GM12865 (cell line): ENCODE results near the gene IFT57.
"Not testable (repeated sequence)": the region's sequence is repeated elsewhere in the genome, so short reads cannot be mapped to it uniquely, and the experiment has no call there.

Source experiments
- DNase-seq: peaks from one replicate; pipeline ENCODE4 v3.0.0; 2010; ENCODE audit warnings: low read depth
- H3K4me3 ChIP-seq: 2 replicates; pipeline ENCODE4 v1.5.1; 2011; ENCODE audit warnings: mild to moderate bottlenecking, low read depth, low read length, control low read depth
- CTCF ChIP-seq: IDR thresholded peaks from 2 replicates; pipeline ENCODE4 v1.5.1; 2011; ENCODE audit warnings: low read length, control low read depth, low read depth, inconsistent platforms; ENCODE audit not compliant: insufficient read depth; ENCODE audit errors: missing control alignments

Gene IFT57, protein sequence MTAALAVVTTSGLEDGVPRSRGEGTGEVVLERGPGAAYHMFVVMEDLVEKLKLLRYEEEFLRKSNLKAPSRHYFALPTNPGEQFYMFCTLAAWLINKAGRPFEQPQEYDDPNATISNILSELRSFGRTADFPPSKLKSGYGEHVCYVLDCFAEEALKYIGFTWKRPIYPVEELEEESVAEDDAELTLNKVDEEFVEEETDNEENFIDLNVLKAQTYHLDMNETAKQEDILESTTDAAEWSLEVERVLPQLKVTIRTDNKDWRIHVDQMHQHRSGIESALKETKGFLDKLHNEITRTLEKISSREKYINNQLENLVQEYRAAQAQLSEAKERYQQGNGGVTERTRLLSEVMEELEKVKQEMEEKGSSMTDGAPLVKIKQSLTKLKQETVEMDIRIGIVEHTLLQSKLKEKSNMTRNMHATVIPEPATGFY

DNA sequence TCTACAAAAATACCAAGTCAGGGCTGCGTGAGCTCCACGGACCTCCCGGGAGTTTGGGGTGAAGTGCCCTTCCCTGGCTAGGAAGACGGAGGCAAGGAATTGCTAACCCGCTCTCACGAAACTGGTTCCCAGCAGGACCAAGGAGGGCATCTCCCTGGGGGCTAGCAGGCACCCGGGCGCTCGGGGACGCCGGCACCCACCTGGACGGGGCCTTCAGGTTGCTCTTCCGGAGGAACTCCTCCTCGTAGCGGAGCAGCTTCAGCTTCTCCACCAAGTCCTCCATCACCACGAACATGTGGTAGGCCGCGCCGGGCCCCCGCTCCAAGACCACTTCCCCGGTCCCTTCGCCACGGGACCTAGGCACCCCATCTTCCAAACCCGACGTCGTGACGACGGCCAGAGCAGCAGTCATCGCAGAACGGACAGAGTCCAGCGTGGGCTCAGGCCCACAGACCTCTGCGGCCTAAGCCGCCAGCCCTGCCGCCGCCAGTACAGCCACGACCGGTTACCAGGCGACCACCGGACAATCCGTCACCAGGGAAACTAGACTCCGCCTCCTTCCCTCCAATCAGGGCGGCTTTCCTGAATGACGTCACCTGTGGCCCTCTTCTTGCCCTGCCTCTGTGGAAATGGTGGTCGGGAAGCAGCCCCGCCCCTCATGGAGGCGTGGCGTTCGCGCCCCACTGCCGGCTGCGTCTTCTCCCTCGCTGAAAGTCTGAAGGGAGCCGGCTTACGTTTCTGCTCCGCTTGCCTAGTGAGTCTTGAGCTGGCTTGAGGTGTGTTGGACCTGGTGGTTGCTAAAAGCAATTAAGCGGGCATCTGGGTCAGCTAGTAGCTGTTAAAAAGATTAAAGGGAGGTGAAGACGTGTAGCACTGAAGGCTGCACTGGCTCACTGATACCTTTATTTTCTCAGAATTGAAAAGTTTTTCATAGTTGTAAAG, at the start of gene IFT57:
Gene IFT57 (minus strand): TSS at position 514 of the 942 bp plus-strand sequence. CDS start 102 bp downstream, at position 412.
- peak within 1 kb of the TSS; percentile 66 for H3K4me3 ChIP-seq
- TF ChIP-seq CTCF: no peak
- DNase-seq: peak; percentile 97

DNA sequence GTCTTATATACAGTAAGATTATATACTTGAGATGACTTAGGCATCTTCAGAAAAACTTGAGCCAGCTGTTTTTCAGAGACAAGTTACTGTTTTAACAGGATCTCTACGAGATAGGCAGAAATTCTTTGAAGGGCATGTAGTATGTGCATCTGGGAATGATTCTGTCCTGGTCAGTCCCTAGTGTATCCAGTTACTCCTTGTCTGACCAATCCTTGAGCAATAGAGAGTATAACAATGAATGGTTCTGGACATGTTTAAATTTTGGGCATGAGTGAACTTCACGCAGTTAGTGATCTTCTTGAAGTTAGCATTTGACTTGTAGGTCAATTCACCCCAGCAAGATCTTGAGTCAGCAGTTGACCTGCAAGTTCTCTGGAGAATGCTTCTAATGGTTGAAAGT, 49.4 kb upstream of the IFT57 start:
- TF ChIP-seq CTCF: no peak
- no peak for DNase-seq
- no peak overlapping the region for H3K4me3 ChIP-seq

GRCh38 chr3:108268235-108268634, 46.0 kb upstream of the IFT57 start:
- H3K4me3 ChIP-seq, DNase-seq: not testable (repeated sequence)

DNA sequence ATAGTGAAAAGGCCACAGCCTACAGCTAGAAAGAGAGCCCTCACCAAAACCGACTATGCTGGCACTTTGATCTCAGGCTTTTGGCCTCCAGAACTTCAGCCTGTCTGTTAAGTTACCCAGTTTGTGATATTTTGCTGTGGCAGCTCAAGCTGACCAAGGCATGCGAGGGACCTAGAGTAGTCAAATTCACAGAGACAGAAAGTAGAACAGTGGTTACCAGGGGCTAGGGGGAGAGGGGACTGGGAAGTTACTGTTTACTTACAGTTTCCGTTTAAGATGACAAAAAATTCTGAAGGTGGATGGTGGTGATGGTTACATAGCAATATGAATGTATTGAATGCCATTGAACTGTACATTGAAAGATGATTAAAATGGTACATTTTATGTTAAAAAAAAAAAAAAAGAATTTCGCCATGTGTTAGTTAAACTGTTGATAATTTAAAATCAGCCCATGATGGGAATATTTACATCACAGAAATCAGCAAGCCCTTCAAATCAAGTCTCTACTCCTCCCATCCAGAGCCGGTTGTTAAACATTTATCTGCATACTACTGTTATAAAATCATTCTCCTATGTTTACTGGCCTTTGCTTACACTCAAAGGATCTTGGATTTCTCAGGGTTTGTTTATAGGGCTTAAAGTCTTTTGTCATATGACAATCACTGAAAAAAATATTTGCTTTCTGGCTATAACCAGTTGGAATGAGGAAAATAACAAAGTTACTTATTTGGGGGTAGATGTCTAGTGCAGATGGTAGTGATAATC, 42.5 kb upstream of the IFT57 start:
- H3K4me3 ChIP-seq: not testable (repeated sequence)
- peak; percentile 18 for DNase-seq

- no peak for TF ChIP-seq CTCF
- no peak overlapping the region for H3K4me3 ChIP-seq
- DNase-seq: no peak
Measured at GRCh38 chr3:108255131-108255530, 32.9 kb upstream of the IFT57 start.

GRCh38 chr3:108251844-108252243, 29.6 kb upstream of the IFT57 start:
- no peak overlapping the region for H3K4me3 ChIP-seq
- no peak for TF ChIP-seq CTCF
- no peak for DNase-seq

- DNase-seq: no peak
- H3K4me3 ChIP-seq: no peak overlapping the region
- TF ChIP-seq CTCF: no peak
Measured at GRCh38 chr3:108251265-108251664, 29.0 kb upstream of the IFT57 start.
